ENCODE results near the gene PBRM1. TPM values are rescaled to one million over a fixed set of nuclear protein-coding genes. Genes with fewer than 3 reads are reported as not detected.

The PBRM1 gene
- total RNA-seq, 6 experiments from 2014 or later, result 17.1 to 36.4 (median 27.2) TPM

DNA sequence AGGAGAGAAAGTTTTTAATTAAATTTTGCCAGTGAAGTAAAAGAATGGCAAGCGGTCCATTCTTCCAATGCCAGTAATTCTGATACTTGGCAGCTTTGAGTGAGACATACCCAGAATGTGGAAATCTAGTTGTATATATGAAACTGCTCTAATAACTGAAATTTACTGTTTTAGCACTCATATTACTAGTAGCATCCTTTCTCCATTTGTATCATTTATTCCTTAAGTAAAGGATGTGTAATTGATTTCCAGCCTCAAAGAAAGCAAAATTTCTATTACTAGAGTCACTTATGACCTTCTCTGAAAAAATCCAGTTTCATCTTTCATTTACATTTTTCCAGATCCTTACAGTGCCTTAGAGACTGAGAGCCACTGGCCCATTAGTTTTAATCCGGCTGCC, 65.1 kb downstream of the PBRM1 start:
- peaks cover 0 to 46% (median 22%) of the 10 kb centered on the region in 4 donors for H3K36me3 ChIP-seq

DNA sequence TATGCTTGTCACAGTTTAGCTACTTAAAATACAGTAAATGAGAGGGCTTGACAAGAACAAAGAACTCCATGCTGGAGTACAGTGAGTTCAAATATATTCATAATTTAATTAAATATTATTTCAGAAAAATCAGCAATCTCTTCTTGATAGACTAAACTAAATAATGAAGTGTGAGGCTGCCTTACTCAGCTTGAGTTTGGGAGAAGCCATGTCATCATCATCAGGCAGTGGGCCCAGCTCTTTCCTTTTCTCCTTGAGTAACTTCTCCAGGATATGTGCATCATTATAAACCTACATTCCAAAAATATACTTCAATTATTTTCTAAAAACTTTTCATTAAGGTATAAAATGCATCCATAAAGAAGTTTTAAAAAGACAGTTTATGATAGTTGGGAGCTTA, 70.5 kb downstream of the PBRM1 start:
- no peak for DNase-seq
- no peak for ATAC-seq
- H3K27me3 ChIP-seq, result no peaks in the 10 kb centered on the region
- TF ChIP-seq POLR2A (IDR thresholded peaks at IDR 0.05), result no peak
- TF ChIP-seq, protein P1, sequence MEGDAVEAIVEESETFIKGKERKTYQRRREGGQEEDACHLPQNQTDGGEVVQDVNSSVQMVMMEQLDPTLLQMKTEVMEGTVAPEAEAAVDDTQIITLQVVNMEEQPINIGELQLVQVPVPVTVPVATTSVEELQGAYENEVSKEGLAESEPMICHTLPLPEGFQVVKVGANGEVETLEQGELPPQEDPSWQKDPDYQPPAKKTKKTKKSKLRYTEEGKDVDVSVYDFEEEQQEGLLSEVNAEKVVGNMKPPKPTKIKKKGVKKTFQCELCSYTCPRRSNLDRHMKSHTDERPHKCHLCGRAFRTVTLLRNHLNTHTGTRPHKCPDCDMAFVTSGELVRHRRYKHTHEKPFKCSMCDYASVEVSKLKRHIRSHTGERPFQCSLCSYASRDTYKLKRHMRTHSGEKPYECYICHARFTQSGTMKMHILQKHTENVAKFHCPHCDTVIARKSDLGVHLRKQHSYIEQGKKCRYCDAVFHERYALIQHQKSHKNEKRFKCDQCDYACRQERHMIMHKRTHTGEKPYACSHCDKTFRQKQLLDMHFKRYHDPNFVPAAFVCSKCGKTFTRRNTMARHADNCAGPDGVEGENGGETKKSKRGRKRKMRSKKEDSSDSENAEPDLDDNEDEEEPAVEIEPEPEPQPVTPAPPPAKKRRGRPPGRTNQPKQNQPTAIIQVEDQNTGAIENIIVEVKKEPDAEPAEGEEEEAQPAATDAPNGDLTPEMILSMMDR (IDR thresholded peaks at IDR 0.05), result no peak
- peaks cover 0 to 54% (median 13%) of the 10 kb centered on the region in 4 donors for H3K36me3 ChIP-seq
- no peak overlapping the region for H3K27ac ChIP-seq
- H3K4me1 ChIP-seq, result no peaks in the 10 kb centered on the region
- intact Hi-C loops (cut with DNase I), result no loop called here
- H3K4me3 ChIP-seq, result no peak overlapping the region
- no peaks in the 10 kb centered on the region for H3K9me3 ChIP-seq

More for the DNA sequence above, 65.1 kb downstream of the PBRM1 start:
- DNase-seq, result no peak
- no peak overlapping the region for H3K4me3 ChIP-seq
- no peak overlapping the region for H3K27ac ChIP-seq
- no peak for TF ChIP-seq POLR2A (IDR thresholded peaks at IDR 0.05)
- TF ChIP-seq, protein P1 (IDR thresholded peaks at IDR 0.05), result no peak
- no peak for ATAC-seq
- no peaks in the 10 kb centered on the region for H3K27me3 ChIP-seq
- intact Hi-C loops (cut with DNase I), result no loop called here
- no peaks in the 10 kb centered on the region for H3K4me1 ChIP-seq
- WGBS (ENCODE audit: insufficient coverage, low coverage, low lambda C conversion rate, missing lambda C conversion rate), result 85% methylated on average over 2 of the region's 2 CpGs
- no peaks in the 10 kb centered on the region for H3K9me3 ChIP-seq

DNA sequence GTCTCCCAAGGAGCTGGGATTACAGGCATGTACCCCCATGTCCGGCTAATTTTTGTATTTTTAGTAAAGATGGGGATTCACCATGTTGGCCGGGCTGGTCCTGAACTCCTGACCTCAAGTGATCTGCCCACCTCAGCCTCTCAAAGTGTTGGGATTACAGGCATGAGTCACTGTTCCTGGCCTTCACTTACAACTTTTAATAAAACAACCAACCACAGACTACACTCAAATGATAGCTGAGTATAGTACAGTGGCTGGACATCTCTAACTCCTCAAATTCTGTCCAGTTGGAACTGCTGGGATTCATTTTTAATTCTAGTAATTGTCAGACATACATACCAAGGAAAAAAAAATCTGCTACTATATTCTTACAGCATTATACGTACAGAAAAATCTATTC, 71.0 kb downstream of the PBRM1 start:
- H3K4me3 ChIP-seq, result no peak overlapping the region
- 91% methylated on average over 3 of the region's 3 CpGs for WGBS (ENCODE audit: insufficient coverage, low coverage, low lambda C conversion rate, missing lambda C conversion rate)
- no peaks in the 10 kb centered on the region for H3K4me1 ChIP-seq
- no peaks in the 10 kb centered on the region for H3K27me3 ChIP-seq
- intact Hi-C loops (cut with DNase I), result no loop called here
- no peaks in the 10 kb centered on the region for H3K9me3 ChIP-seq
- no peak overlapping the region for H3K27ac ChIP-seq
- ATAC-seq (no peak), DNase-seq (no peak)
- peaks cover 0 to 53% (median 10%) of the 10 kb centered on the region in 4 donors for H3K36me3 ChIP-seq
- no peak for TF ChIP-seq POLR2A (IDR thresholded peaks at IDR 0.05)
- TF ChIP-seq, protein P1 (IDR thresholded peaks at IDR 0.05), result no peak

DNA sequence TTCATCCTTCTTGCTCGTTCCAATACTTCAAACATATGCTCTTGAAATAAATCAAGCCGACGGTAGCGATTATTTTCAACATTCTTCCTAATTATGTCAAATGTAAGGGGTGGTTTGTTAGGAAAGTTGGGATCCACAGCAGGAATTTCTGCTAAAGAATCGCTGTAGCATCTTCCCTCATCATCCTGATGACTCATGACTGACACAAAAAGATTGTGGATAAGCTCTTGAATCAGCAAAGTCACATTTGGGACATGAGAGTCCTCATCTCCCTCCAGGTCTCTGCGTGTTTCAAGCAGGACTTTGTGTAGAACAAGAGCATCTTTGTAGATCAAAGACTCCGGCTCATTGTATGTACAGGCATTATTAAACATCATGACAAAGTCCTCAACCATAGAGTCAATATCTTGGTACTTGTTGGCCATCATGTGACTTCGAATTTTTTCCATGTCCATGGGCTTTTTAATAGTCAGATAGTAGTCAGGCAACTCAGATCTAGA, 76.3 kb downstream of the PBRM1 start:
- ATAC-seq (no peak), DNase-seq (no peak)
- H3K9me3 ChIP-seq, result no peaks in the 10 kb centered on the region
- peaks cover 0 to 11% (median 0%) of the 10 kb centered on the region in 4 donors for H3K36me3 ChIP-seq
- peaks cover 0 to 31% (median 14%) of the 10 kb centered on the region in 4 donors for H3K4me1 ChIP-seq
- 95% methylated on average over 6 of the region's 8 CpGs for WGBS (ENCODE audit: insufficient coverage, low coverage, low lambda C conversion rate, missing lambda C conversion rate)
- H3K4me3 ChIP-seq, result no peak overlapping the region
- TF ChIP-seq, protein P1 (IDR thresholded peaks at IDR 0.05), result no peak
- no peak for TF ChIP-seq POLR2A (IDR thresholded peaks at IDR 0.05)
- H3K27me3 ChIP-seq, result no peaks in the 10 kb centered on the region
- no peak overlapping the region for H3K27ac ChIP-seq
- intact Hi-C loops (cut with DNase I), result no loop called here

DNA sequence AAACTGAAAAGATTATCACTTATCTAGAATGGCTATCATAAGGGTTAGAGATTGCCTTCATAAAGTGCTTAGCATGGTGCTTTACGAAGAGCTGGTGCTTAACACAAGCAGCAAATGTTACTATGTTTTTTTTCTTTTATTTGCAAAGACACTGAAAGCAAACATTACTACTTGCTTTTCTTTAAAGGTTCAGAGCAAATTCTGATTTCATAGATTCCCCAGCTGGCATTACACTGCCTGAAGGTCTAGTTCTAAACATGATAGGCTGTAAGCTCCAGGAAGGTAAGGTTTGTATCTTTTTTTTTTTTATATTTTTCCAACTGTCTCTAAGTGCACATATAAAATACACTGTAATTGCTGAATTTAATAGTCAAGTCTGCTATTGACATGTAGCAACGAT, 77.4 kb downstream of the PBRM1 start:
- ATAC-seq (peak; percentile 22 to 58 (median 39)), DNase-seq (no peak)
- WGBS (ENCODE audit: insufficient coverage, low coverage, low lambda C conversion rate, missing lambda C conversion rate), result 73% methylated on average over 2 of the region's 2 CpGs
- TF ChIP-seq POLR2A (IDR thresholded peaks at IDR 0.05), result no peak
- TF ChIP-seq, protein P1 (IDR thresholded peaks at IDR 0.05), result no peak
- Histone ChIP-seq H3K9me3 (no peaks in the 10 kb centered on the region), H3K4me3 (no peak overlapping the region), H3K27me3 (no peaks in the 10 kb centered on the region), H3K27ac (peak overlapping the region in 1 of 3 donors; percentile 65), H3K36me3 (peaks cover 0 to 9% (median 0%) of the 10 kb centered on the region in 4 donors), H3K4me1 (peaks cover 0 to 31% (median 14%) of the 10 kb centered on the region in 4 donors)
- intact Hi-C loops (cut with DNase I), result no loop called here
